WTC11 (cell line): ENCODE data around the gene AGPAT4. TPM values are rescaled to one million over a fixed set of nuclear protein-coding genes. Genes with fewer than 3 reads are reported as not detected.

Experiments used
- ELF4 ChIP-seq: sonication (generic); formaldehyde crosslinking; IDR thresholded peaks from 2 replicates; pipeline ENCODE4 v1.8.1; 2022; ENCODE audit warnings: low read depth, mild to moderate bottlenecking, moderate library complexity, missing genetic modification reagents
- FOXK1 ChIP-seq: sonication (generic); formaldehyde crosslinking; IDR thresholded peaks from 2 replicates; pipeline ENCODE4 v1.8.0; 2022; ENCODE audit warnings: mild to moderate bottlenecking, moderate library complexity, missing genetic modification reagents
- JAZF1 ChIP-seq: fragments of 250-450 bp; sonication (Bioruptor Pico); IDR thresholded peaks from 2 replicates; pipeline ENCODE4 v1.9.0; 2021; ENCODE audit warnings: moderate library complexity, mild to moderate bottlenecking, inconsistent platforms
- MLX ChIP-seq: sonication (generic); formaldehyde crosslinking; IDR thresholded peaks from 2 replicates; pipeline ENCODE4 v1.8.1; 2023; ENCODE audit warnings: mild to moderate bottlenecking, missing genetic modification reagents, moderate library complexity
- OVOL2 ChIP-seq: fragments of 250-450 bp; sonication (Bioruptor Pico); IDR thresholded peaks from 2 replicates; pipeline ENCODE4 v1.9.0; 2021; ENCODE audit warnings: mild to moderate bottlenecking, borderline replicate concordance
- SP1 ChIP-seq: sonication (generic); formaldehyde crosslinking; conservative IDR thresholded peaks from 2 replicates; pipeline ENCODE4 v1.8.1; 2022; ENCODE audit warnings: missing genetic modification reagents
- USF1 ChIP-seq: sonication (generic); formaldehyde crosslinking; IDR thresholded peaks from 2 replicates; pipeline ENCODE4 v1.8.0; 2022; ENCODE audit warnings: mild to moderate bottlenecking, missing genetic modification reagents
- USF2 ChIP-seq: sonication (generic); formaldehyde crosslinking; IDR thresholded peaks from 2 replicates; pipeline ENCODE4 v1.8.1; 2023; ENCODE audit warnings: mild to moderate bottlenecking, missing genetic modification reagents, moderate library complexity
- ZNF232 ChIP-seq: sonication (generic); formaldehyde crosslinking; IDR thresholded peaks from 2 replicates; pipeline ENCODE4 v1.8.0; 2022; ENCODE audit warnings: mild to moderate bottlenecking, missing genetic modification reagents
- total RNA-seq: library from RNA; stranded (reverse); gene quantifications from 3 replicates; pipeline ENCODE4 v1.2.3, GENCODE V29; 2021
- TF ChIP-seq, protein P1 (sequence below): sonication (generic); formaldehyde crosslinking; IDR thresholded peaks from 2 replicates; pipeline ENCODE4 v1.8.0; 2023; ENCODE audit warnings: missing genetic modification reagents, mild to moderate bottlenecking, borderline replicate concordance
- TF ChIP-seq, protein P2 (sequence below): sonication (generic); formaldehyde crosslinking; IDR thresholded peaks from 2 replicates; pipeline ENCODE4 v1.8.1; 2022; ENCODE audit warnings: missing genetic modification reagents, borderline replicate concordance
- TF ChIP-seq, protein P3 (sequence below): sonication (generic); formaldehyde crosslinking; IDR thresholded peaks from 2 replicates; pipeline ENCODE4 v1.8.1; 2022; ENCODE audit warnings: mild to moderate bottlenecking, moderate library complexity, missing genetic modification reagents
- TF ChIP-seq, protein P4 (sequence below): fragments of 250-450 bp; sonication (Bioruptor Pico); IDR thresholded peaks from 2 replicates; pipeline ENCODE4 v1.9.0; 2021; ENCODE audit warnings: mild to moderate bottlenecking, borderline replicate concordance

Gene AGPAT4
- total RNA-seq, 1 experiment from 2014 or later = 19.7 TPM

DNA sequence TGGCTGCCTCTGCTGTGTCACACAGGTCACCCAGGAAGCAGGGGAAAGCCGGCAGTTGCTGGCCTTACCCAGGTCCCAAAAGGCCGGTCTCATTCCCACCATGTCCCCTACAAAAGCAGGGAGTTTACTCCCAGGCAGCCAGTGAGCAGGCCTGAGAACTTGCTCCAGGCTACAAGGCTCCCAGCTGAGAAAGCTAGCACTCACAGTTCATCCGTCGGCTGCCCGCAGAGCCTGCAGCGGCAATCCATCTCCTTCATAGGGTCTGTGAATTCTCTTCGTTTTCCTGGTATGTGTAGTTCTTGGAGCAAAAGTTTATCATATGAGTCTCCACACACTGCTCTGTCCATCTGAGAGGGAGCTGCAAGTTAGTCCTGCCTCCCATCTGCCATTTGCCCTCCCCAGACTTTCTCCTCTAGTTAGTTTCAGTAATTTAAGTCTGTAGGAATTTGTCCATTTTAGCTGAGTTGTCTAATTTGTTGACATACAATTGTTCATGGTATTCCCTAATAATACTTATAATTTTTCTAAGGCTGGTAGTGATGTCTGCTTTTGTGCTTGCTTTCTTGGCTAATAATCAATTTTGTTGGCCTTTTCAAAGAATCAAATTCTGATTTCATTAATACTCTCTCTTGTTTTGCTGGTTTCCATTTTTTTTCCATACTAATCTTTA, 146.7 kb downstream of the AGPAT4 start (continued):
- TF ChIP-seq, protein P1, sequence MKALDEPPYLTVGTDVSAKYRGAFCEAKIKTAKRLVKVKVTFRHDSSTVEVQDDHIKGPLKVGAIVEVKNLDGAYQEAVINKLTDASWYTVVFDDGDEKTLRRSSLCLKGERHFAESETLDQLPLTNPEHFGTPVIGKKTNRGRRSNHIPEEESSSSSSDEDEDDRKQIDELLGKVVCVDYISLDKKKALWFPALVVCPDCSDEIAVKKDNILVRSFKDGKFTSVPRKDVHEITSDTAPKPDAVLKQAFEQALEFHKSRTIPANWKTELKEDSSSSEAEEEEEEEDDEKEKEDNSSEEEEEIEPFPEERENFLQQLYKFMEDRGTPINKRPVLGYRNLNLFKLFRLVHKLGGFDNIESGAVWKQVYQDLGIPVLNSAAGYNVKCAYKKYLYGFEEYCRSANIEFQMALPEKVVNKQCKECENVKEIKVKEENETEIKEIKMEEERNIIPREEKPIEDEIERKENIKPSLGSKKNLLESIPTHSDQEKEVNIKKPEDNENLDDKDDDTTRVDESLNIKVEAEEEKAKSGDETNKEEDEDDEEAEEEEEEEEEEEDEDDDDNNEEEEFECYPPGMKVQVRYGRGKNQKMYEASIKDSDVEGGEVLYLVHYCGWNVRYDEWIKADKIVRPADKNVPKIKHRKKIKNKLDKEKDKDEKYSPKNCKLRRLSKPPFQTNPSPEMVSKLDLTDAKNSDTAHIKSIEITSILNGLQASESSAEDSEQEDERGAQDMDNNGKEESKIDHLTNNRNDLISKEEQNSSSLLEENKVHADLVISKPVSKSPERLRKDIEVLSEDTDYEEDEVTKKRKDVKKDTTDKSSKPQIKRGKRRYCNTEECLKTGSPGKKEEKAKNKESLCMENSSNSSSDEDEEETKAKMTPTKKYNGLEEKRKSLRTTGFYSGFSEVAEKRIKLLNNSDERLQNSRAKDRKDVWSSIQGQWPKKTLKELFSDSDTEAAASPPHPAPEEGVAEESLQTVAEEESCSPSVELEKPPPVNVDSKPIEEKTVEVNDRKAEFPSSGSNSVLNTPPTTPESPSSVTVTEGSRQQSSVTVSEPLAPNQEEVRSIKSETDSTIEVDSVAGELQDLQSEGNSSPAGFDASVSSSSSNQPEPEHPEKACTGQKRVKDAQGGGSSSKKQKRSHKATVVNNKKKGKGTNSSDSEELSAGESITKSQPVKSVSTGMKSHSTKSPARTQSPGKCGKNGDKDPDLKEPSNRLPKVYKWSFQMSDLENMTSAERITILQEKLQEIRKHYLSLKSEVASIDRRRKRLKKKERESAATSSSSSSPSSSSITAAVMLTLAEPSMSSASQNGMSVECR (CRISPR knock-in tag) = no peak
- TF ChIP-seq, protein P2, sequence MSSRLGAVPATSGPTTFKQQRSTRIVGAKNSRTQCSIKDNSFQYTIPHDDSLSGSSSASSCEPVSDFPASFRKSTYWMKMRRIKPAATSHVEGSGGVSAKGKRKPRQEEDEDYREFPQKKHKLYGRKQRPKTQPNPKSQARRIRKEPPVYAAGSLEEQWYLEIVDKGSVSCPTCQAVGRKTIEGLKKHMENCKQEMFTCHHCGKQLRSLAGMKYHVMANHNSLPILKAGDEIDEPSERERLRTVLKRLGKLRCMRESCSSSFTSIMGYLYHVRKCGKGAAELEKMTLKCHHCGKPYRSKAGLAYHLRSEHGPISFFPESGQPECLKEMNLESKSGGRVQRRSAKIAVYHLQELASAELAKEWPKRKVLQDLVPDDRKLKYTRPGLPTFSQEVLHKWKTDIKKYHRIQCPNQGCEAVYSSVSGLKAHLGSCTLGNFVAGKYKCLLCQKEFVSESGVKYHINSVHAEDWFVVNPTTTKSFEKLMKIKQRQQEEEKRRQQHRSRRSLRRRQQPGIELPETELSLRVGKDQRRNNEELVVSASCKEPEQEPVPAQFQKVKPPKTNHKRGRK (CRISPR knock-in tag) = no peak
- no peak for TF ChIP-seq ZNF232 (CRISPR knock-in tag)
- TF ChIP-seq, protein P3, sequence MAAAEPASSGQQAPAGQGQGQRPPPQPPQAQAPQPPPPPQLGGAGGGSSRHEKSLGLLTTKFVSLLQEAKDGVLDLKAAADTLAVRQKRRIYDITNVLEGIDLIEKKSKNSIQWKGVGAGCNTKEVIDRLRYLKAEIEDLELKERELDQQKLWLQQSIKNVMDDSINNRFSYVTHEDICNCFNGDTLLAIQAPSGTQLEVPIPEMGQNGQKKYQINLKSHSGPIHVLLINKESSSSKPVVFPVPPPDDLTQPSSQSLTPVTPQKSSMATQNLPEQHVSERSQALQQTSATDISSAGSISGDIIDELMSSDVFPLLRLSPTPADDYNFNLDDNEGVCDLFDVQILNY (CRISPR knock-in tag) = no peak
- TF ChIP-seq USF1 (CRISPR knock-in tag) = no peak
- TF ChIP-seq USF2 (CRISPR knock-in tag) = no peak
- no peak for TF ChIP-seq SP1 (CRISPR knock-in tag)
- no peak for TF ChIP-seq JAZF1 (CRISPR knock-in tag)
- TF ChIP-seq ELF4 = no peak
- TF ChIP-seq, protein P4, sequence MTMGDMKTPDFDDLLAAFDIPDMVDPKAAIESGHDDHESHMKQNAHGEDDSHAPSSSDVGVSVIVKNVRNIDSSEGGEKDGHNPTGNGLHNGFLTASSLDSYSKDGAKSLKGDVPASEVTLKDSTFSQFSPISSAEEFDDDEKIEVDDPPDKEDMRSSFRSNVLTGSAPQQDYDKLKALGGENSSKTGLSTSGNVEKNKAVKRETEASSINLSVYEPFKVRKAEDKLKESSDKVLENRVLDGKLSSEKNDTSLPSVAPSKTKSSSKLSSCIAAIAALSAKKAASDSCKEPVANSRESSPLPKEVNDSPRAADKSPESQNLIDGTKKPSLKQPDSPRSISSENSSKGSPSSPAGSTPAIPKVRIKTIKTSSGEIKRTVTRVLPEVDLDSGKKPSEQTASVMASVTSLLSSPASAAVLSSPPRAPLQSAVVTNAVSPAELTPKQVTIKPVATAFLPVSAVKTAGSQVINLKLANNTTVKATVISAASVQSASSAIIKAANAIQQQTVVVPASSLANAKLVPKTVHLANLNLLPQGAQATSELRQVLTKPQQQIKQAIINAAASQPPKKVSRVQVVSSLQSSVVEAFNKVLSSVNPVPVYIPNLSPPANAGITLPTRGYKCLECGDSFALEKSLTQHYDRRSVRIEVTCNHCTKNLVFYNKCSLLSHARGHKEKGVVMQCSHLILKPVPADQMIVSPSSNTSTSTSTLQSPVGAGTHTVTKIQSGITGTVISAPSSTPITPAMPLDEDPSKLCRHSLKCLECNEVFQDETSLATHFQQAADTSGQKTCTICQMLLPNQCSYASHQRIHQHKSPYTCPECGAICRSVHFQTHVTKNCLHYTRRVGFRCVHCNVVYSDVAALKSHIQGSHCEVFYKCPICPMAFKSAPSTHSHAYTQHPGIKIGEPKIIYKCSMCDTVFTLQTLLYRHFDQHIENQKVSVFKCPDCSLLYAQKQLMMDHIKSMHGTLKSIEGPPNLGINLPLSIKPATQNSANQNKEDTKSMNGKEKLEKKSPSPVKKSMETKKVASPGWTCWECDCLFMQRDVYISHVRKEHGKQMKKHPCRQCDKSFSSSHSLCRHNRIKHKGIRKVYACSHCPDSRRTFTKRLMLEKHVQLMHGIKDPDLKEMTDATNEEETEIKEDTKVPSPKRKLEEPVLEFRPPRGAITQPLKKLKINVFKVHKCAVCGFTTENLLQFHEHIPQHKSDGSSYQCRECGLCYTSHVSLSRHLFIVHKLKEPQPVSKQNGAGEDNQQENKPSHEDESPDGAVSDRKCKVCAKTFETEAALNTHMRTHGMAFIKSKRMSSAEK (CRISPR knock-in tag) = no peak
- TF ChIP-seq FOXK1 (CRISPR knock-in tag) = no peak
- TF ChIP-seq OVOL2 (CRISPR knock-in tag) = no peak
- no peak for TF ChIP-seq MLX (CRISPR knock-in tag)
